OCI-LY1 (cell line): Measurements from ENCODE around the gene RAB39A.

ENCODE experiments used
- H2AFZ ChIP-seq: fragments of 200-600 bp; sonication (generic), shearing (Covaris generic); 2 replicates; pipeline ENCODE4 v1.6.0; 2014; ENCODE audit warnings: antibody characterized with exemption, mild to moderate bottlenecking, low read length
- H3F3A ChIP-seq: fragments of 200-600 bp; sonication (generic), shearing (Covaris generic); 2 replicates; pipeline ENCODE4 v1.6.0; 2014; ENCODE audit warnings: mild to moderate bottlenecking, antibody characterized with exemption, low read length, moderate library complexity; ENCODE audit not compliant: insufficient read depth
- H3K27ac ChIP-seq: fragments of 200-600 bp; sonication (generic); 2 replicates; pipeline ENCODE4 v1.5.1; 2014; ENCODE audit warnings: low read length, mixed run types, mild to moderate bottlenecking, low read depth; ENCODE audit not compliant: poor library complexity, severe bottlenecking
- H3K27me3 ChIP-seq: fragments of 200-600 bp; sonication (generic); 2 replicates; pipeline ENCODE4 v1.6.0; 2014; ENCODE audit warnings: antibody characterized with exemption, mild to moderate bottlenecking, low read length, moderate library complexity; ENCODE audit not compliant: insufficient read depth
- H3K36me3 ChIP-seq: fragments of 200-600 bp; sonication (generic); 2 replicates; pipeline ENCODE4 v1.6.1; 2014; ENCODE audit warnings: mild to moderate bottlenecking, antibody characterized with exemption, low read length, moderate library complexity, mixed read lengths; ENCODE audit not compliant: insufficient read depth
- H3K4me1 ChIP-seq: fragments of 200-600 bp; sonication (generic); 2 replicates; pipeline ENCODE4 v1.5.1; 2014; ENCODE audit warnings: mild to moderate bottlenecking, low read length, moderate library complexity; ENCODE audit not compliant: insufficient read depth, severe bottlenecking
- H3K4me2 ChIP-seq: fragments of 200-600 bp; sonication (generic), shearing (Covaris generic); 2 replicates; pipeline ENCODE4 v1.6.1; 2014; ENCODE audit warnings: low read length
- H3K4me3 ChIP-seq: fragments of 200-600 bp; sonication (generic); 2 replicates; pipeline ENCODE4 v1.5.1; 2014; ENCODE audit warnings: low read length, low read depth, mild to moderate bottlenecking, mixed read lengths; ENCODE audit not compliant: poor library complexity, severe bottlenecking
- H3K79me2 ChIP-seq: fragments of 200-600 bp; shearing (Covaris generic); 2 replicates; pipeline ENCODE4 v1.6.1; 2016; ENCODE audit warnings: mixed run types, low read length, mixed read lengths; ENCODE audit not compliant: insufficient read depth
- H3K9ac ChIP-seq: fragments of 200-600 bp; sonication (generic), shearing (Covaris generic); 2 replicates; pipeline ENCODE4 v1.6.1; 2014; ENCODE audit warnings: mild to moderate bottlenecking, low read length, mixed read lengths
- H3K9me2 ChIP-seq: fragments of 200-600 bp; sonication (generic), shearing (Covaris generic); 2 replicates; pipeline ENCODE4 v1.6.1; 2014; ENCODE audit warnings: low read depth, mild to moderate bottlenecking, low read length, mixed read lengths
- H3K9me3 ChIP-seq: fragments of 200-600 bp; shearing (Covaris generic); 2 replicates; pipeline ENCODE4 v1.6.1; 2014; ENCODE audit warnings: low read length, mixed read lengths
- H4K20me1 ChIP-seq: fragments of 200-600 bp; sonication (generic), shearing (Covaris generic); 2 replicates; pipeline ENCODE4 v1.6.0; 2016; ENCODE audit warnings: mild to moderate bottlenecking, low read length; ENCODE audit not compliant: insufficient read depth
- EZH2 ChIP-seq: fragments of 200-600 bp; sonication (generic), shearing (Covaris generic); IDR thresholded peaks from 2 replicates; pipeline ENCODE4 v1.8.0; 2017; ENCODE audit warnings: borderline replicate concordance, mixed run types, mild to moderate bottlenecking, antibody characterized with exemption, low read length, moderate library complexity, mixed read lengths
- TF ChIP-seq, protein P1 (sequence below): fragments of 200-600 bp; sonication (generic), shearing (Covaris generic); IDR thresholded peaks from 2 replicates; pipeline ENCODE4 v1.5.1; 2017; ENCODE audit warnings: mild to moderate bottlenecking, antibody characterized with exemption, low read length, moderate library complexity, mixed read lengths

RAB39A gene

DNA sequence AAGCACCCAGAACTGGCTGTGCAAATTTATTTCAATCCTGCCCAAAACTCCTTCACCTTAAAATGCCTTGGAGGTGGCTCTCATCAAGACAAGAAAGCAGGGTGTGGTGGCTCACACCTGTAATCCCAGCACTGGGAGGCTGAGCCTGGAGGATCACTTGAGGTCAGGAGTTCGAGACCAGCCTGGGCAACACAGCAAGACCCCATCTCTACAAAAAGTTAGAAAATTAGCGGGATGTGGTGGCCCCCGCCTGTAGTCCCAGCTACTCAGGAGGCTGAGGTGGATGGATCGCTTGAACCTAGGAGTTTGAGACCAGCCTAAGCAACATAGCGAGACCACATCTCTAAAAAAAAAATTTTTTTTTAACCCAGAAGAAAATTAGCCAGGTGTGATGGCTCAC lies 689 bp upstream of the RAB39A start:
- Histone ChIP-seq H2AFZ (0 out of 2 replicates have a peak overlapping the region, but pooled peaks have one; percentile 56), H3K4me2 (peak overlapping the region; percentile 62), H3K4me3 (peak overlapping the region; percentile 69)

DNA sequence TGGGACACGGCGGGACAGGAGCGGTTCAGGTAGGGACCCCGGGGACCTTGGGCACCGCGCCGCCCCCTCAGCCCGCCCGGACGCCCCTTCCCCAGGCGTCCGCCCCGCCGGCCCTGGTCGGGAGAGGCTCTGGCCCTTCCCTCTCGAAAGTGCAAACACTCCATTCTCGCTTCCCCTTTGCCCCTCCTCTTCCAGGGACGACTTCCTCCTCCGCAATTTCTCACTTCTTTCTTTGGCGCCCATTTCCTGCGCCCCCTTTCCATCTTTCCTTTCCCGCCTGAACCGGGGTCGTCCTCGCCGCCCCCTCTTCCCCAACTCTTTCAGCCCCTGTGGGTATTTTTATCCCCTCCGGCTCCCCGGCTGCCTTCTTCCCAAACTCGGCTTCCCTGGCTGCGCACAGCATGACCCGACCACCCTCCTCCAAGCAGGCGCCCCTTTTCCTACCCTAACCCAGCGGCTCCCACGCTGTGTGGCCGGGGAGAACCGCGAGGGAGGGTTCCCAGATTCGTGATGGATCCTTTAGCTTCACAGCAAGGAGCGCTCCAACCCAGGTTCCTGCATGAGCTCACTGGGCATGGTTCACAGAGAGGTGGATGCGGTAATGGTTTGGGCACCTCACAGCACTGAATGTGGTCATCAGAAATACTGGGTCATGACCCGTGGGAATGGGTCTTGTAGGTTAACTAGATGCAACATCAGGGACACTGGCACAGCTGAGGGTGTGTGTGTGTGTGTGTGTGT lies 689 bp downstream of the RAB39A start:
- Histone ChIP-seq H4K20me1 (no peaks in the 10 kb centered on the region), H3K79me2 (no peaks in the 10 kb centered on the region), H3F3A (no peaks in the 10 kb centered on the region), H3K9ac (peak overlapping the region; percentile 50; the same call in 1 of the 2 replicates), H3K4me3 (peak overlapping the region; percentile 69), H3K27ac (no peak overlapping the region), H3K4me2 (peak overlapping the region; percentile 67), H3K36me3 (no peaks in the 10 kb centered on the region), H3K4me1 (peaks cover 20% of the 10 kb centered on the region), H2AFZ (no peak overlapping the region), H3K9me3 (no peaks in the 10 kb centered on the region), H3K27me3 (no peaks in the 10 kb centered on the region; the same call in 1 of the 2 replicates), H3K9me2 (no peaks in the 10 kb centered on the region)
- TF ChIP-seq EZH2, result no peak
- TF ChIP-seq, protein P1, sequence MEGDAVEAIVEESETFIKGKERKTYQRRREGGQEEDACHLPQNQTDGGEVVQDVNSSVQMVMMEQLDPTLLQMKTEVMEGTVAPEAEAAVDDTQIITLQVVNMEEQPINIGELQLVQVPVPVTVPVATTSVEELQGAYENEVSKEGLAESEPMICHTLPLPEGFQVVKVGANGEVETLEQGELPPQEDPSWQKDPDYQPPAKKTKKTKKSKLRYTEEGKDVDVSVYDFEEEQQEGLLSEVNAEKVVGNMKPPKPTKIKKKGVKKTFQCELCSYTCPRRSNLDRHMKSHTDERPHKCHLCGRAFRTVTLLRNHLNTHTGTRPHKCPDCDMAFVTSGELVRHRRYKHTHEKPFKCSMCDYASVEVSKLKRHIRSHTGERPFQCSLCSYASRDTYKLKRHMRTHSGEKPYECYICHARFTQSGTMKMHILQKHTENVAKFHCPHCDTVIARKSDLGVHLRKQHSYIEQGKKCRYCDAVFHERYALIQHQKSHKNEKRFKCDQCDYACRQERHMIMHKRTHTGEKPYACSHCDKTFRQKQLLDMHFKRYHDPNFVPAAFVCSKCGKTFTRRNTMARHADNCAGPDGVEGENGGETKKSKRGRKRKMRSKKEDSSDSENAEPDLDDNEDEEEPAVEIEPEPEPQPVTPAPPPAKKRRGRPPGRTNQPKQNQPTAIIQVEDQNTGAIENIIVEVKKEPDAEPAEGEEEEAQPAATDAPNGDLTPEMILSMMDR, result no peak

More for the DNA sequence above, 689 bp upstream of the RAB39A start:
- no peaks in the 10 kb centered on the region for H3K9me3 ChIP-seq
- H3F3A ChIP-seq, result no peaks in the 10 kb centered on the region
- peaks cover 20% of the 10 kb centered on the region for H3K4me1 ChIP-seq
- no peak overlapping the region for H3K9ac ChIP-seq
- no peaks in the 10 kb centered on the region; the same call in 1 of the 2 replicates for H3K27me3 ChIP-seq
- TF ChIP-seq, protein P1, result no peak
- TF ChIP-seq EZH2, result no peak
- H3K79me2 ChIP-seq, result no peaks in the 10 kb centered on the region
- no peaks in the 10 kb centered on the region for H3K9me2 ChIP-seq
- no peak overlapping the region for H3K27ac ChIP-seq
- no peaks in the 10 kb centered on the region for H3K36me3 ChIP-seq
- H4K20me1 ChIP-seq, result no peaks in the 10 kb centered on the region

DNA sequence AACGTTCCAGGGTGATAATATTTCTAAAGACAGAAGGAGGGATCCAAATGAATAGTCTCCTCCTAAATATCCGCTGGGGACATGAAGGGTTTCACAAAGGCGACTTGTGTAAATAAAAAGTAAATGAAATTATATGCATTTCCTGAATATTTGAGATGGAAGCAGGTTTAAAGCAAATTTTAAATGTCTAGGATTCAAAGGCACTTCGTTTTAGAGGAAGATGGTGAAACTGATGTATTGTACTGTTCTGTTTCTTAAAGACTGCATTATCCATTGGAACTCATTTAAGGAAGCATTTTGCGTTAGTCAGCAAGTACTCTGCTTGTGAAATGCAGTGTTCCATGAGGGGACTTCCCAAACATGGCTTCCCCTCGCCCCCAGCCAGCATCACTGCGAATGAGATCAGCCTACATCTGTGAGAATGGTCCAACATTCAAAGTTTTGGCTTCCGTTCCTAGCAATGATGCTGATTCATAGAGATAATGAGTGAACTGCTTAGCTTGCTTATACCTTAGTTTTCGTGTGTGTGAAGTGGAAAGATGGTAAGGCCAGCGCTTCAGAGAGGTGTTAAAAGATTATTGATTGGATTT lies 1.5 kb downstream of the RAB39A start:
- H3K4me3 ChIP-seq, result peak overlapping the region; percentile 69
- H2AFZ ChIP-seq, result no peak overlapping the region
- no peaks in the 10 kb centered on the region for H3K9me3 ChIP-seq
- no peaks in the 10 kb centered on the region; the same call in 1 of the 2 replicates for H3K27me3 ChIP-seq
- no peaks in the 10 kb centered on the region for H4K20me1 ChIP-seq
- H3K27ac ChIP-seq, result no peak overlapping the region
- peaks cover 20% of the 10 kb centered on the region for H3K4me1 ChIP-seq
- peak overlapping the region; percentile 67 for H3K4me2 ChIP-seq
- no peak overlapping the region for H3K9ac ChIP-seq
- no peak for TF ChIP-seq EZH2
- TF ChIP-seq, protein P1, result no peak
- H3F3A ChIP-seq, result no peaks in the 10 kb centered on the region
- no peaks in the 10 kb centered on the region for H3K9me2 ChIP-seq
- H3K36me3 ChIP-seq, result no peaks in the 10 kb centered on the region
- H3K79me2 ChIP-seq, result no peaks in the 10 kb centered on the region
